ENCODE data around the gene LLGL2. TPM values are rescaled to one million over a fixed set of nuclear protein-coding genes. Genes with fewer than 3 reads are reported as not detected.

Gene LLGL2
- total RNA-seq, 2 experiments from 2014 or later, result 12.6 to 21.6 TPM

- TF ChIP-seq CTCF (conservative IDR thresholded peaks at IDR 0.05; ENCODE audit: low read length) (no peak), EZH2phosphoT487 (IDR thresholded peaks at IDR 0.05; ENCODE audit: borderline replicate concordance, low read depth, low read length) (no peak)
- no peaks in the 10 kb centered on the region for H3K36me3 ChIP-seq (ENCODE audit: insufficient read depth, low read length)
- no peak overlapping the region for H2AFZ ChIP-seq (ENCODE audit: low read length)
- H3K4me2 ChIP-seq (ENCODE audit: low read length), result no peak overlapping the region
- intact Hi-C loops (cut with micrococcal nuclease; ENCODE audit: unreplicated experiment), result no loop called here
- no peak overlapping the region for H3K27ac ChIP-seq (ENCODE audit: low read depth, low read length, poor library complexity, severe bottlenecking)
- H3K9me2 ChIP-seq (ENCODE audit: insufficient read depth, low read length), result no peaks in the 10 kb centered on the region
- H3K79me2 ChIP-seq (ENCODE audit: insufficient read depth, low read depth, low read length), result no peaks in the 10 kb centered on the region
- ChIA-PET POLR2A (interaction anchor here (0.5 kb wide), 1 partner anchor 213 kb away, joined by 4 read pairs; no protein-coding TSS in a partner anchor), CTCF (ENCODE audit: unreplicated experiment) (no interaction called here)
- no TSS peak for BruUV-seq (replicated peaks)
- DNase-seq (ENCODE audit: low spot score), result no peak
- H4K20me1 ChIP-seq (ENCODE audit: insufficient read depth, low read length), result no peaks in the 10 kb centered on the region
- H3K4me3 ChIP-seq (ENCODE audit: low read depth, low read length, poor library complexity, severe bottlenecking), result no peak overlapping the region
- H3K4me1 ChIP-seq (ENCODE audit: insufficient read depth, low read length, poor library complexity, severe bottlenecking), result peaks cover 9% of the 10 kb centered on the region
- no peaks in the 10 kb centered on the region for H3K9me3 ChIP-seq (ENCODE audit: low read length)
Observed at GRCh38 chr17:75536366-75536765, 10.9 kb downstream of the LLGL2 start.

- H3K9me3 ChIP-seq (ENCODE audit: low read length), result no peaks in the 10 kb centered on the region
Observed at GRCh38 chr17:75539967-75540729, 14.7 kb downstream of the LLGL2 start.

More at GRCh38 chr17:75539967-75540729, 14.7 kb downstream of the LLGL2 start:
- no peak overlapping the region for H3K4me3 ChIP-seq (ENCODE audit: low read depth, low read length, poor library complexity, severe bottlenecking)
- POLR2A ChIA-PET, result interaction anchor here (1.0 kb wide), 1 partner anchor 22 kb away, joined by 4 read pairs; no protein-coding TSS in a partner anchor
- no peak overlapping the region for H3K4me2 ChIP-seq (ENCODE audit: low read length)
- intact Hi-C loops (cut with micrococcal nuclease; ENCODE audit: unreplicated experiment), result no loop called here
- TF ChIP-seq EZH2phosphoT487 (IDR thresholded peaks at IDR 0.05; ENCODE audit: borderline replicate concordance, low read depth, low read length), result no peak
- no peak for TF ChIP-seq CTCF (conservative IDR thresholded peaks at IDR 0.05; ENCODE audit: low read length)
- H3K9me2 ChIP-seq (ENCODE audit: insufficient read depth, low read length), result no peaks in the 10 kb centered on the region
- H3K4me1 ChIP-seq (ENCODE audit: insufficient read depth, low read length, poor library complexity, severe bottlenecking), result peaks cover 4% of the 10 kb centered on the region
- CTCF ChIA-PET (ENCODE audit: unreplicated experiment), result no interaction called here
- no TSS peak for BruUV-seq (replicated peaks)
- H2AFZ ChIP-seq (ENCODE audit: low read length), result no peak overlapping the region
- H3K36me3 ChIP-seq (ENCODE audit: insufficient read depth, low read length), result no peaks in the 10 kb centered on the region
- no peaks in the 10 kb centered on the region for H4K20me1 ChIP-seq (ENCODE audit: insufficient read depth, low read length)
- H3K79me2 ChIP-seq (ENCODE audit: insufficient read depth, low read depth, low read length), result no peaks in the 10 kb centered on the region
- H3K27ac ChIP-seq (ENCODE audit: low read depth, low read length, poor library complexity, severe bottlenecking), result no peak overlapping the region
- DNase-seq (ENCODE audit: low spot score), result no peak
